ENCODE data around the gene DEGS1.
A peak's percentile ranks its signal among the peaks of the same experiment; 100 is the strongest.

DEGS1 gene

DNA sequence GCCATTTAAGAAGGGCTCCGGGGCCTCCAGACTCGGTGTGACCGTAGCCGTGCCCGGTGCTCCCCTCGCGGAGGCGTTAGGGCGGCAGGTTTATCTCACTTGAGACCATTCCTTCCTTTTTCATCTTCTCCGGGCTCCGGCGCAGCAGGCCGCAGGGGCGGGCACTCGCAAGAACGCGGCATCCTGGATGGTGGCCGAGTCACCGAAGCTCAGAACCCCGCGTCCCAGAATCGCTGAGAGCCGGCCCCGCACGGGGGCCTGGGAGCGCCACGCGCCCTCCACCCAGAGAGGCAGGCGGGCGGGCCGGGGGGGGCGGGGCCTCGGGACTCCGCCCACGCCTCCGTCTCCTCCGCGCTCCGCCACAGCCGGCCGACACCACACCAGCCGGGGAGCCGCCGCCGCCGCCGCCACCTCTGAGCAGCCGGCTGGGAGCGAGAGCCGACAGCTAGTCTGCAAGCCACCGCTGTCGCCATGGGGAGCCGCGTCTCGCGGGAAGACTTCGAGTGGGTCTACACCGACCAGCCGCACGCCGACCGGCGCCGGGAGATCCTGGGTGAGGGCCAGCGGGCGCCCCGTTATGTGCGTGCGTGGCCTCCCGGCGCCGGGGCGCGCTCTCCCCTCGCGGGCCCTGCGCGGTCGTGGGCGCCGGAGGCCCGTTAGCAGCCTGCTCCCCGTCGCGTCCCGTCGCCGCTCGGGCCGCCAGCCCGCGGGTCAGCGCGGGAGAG lies at the start of gene DEGS1:
DEGS1 (plus strand) TSS at position 375 of the 725 bp plus-strand sequence; CDS start at position 472, 97 bp downstream.
- peak; percentile 81 to 83 for DNase-seq

DNA sequence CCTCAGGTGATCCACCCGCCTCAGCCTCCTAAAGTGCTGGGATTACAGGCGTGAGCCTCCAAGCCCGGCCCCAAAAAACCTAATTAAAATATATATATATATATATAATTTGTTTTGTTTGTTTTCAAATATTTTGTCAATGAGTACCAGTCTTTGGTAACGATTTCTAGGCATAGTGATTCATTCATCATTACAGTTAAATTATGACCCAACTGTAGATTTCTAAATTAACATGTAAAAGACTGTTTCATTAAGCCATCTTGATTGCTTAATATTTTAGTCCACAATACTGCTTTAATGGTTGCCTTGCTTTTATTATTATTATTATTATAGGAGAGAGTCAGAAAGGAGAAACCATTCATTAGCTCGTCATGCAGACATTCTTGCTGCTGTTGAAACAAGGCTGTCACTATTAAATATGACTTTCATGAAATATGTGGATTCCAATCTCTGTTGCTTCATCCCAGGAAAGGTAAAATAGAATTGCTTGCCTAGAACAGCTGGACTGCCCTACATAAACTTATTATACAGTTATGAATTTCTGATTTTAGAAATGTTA lies 49.2 kb upstream of the DEGS1 start:
- no peak for DNase-seq

DNA sequence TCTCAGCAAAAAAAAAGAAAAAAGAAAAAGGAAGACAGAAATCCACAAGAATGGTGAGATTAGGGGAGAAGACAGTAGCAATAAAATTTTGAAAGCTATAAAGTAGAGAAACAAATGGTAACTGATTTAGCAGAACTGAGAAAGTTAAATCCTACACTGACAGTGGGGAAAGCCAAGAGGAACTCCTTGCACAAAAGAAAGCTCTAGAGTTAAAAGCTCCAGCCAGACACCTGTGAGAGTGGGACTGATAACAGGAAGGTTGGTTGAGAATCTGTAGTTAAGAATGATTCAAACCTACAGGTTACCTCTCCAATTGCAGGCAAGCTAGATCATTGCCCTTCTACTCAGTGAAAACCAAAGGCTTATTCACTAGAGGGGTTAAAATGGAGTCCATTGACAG lies 45.5 kb upstream of the DEGS1 start:
- DNase-seq: no peak

DNA sequence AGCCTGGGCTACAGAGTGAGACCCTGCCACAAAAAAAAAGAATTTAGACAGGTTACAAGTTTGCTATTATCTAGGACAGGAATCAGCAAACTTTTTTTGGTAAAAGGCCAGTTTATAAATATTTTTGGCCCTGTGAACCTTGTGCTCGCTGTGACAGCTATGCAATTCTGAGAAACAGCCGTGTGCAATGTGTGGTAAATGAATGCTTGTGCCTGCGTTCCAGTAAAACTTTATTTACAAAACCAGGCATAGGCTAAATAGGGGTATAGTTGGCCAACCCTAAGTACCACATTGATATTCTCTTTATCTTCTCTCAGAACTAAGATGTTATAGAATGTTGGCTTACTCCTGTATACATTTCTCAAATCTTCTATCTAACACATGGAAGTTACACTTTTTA lies 44.8 kb upstream of the DEGS1 start:
- DNase-seq: no peak

DNA sequence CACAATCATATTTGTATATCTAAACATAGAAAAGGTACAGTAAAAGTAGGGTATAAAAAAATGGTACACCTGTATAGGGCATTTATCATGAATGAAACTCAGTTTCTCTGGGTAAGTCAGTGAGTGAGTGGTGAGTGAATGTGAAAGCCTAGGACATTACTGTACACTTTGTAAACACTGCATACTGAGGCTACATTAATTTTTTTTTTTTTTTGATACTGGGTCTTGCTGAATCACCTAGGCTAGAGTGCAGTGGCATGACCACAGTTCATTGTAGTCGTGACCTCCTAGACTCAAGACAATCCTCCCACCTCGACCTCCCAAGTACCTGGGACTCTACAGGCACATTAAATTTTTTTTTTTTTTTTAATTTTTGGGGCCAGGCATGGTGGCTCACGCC lies 41.3 kb upstream of the DEGS1 start:
- DNase-seq: no peak

DNA sequence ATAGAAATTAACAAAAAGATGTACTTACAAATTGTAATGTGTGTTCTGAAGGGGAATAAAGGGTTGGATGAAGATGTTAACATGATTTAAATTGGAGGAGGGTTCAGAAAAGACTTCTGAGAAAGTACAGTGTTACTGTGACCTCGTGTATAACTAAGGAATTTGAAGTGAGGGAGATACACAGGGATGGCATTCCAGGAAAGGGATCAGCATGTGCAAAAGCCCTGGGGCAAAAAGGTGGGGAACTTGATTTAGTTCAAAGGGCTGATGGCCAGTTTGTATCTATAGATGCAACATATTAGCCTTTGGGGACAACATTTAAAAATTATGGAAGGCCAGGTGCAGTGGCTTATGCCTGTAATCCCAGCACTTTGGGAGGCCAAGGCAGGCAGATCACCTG lies 33.3 kb upstream of the DEGS1 start:
- DNase-seq: no peak

DNA sequence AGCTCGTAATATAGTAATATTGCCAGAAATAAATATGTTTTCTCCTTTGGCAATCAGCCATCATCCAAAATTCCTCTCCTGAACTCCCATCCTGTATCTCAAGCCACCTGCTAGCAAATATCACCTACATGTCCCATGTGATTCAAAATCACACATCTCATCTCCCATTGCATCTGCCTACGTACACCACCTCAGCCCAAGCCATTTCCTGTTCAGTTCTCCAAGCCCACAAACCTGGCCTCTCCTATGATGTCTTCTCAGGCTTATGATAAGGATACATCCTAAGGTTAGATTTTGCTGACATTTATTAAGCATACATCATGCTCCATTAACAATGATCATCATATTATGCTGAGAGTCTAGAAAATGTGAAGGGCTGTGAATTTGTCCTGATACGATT lies 31.9 kb upstream of the DEGS1 start:
- no peak for DNase-seq

DNA sequence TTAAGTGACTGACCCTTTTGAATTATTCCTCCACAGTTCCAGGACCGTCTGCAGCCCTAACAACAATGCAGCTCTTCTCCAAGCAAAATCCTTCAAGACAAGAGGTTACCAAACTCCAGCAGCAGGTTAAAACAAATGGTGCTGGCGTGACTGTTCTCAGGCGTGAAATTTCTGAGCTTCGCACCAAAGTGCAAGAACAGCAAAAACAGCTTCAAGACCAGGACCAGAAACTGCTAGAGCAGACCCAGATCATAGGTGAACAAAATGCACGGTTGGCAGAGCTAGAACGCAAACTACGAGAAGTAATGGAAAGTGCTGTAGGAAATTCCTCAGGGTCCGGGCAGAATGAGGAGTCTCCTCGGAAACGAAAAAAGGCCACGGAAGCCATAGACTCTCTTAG lies 25.7 kb upstream of the DEGS1 start:
- DNase-seq: no peak

DNA sequence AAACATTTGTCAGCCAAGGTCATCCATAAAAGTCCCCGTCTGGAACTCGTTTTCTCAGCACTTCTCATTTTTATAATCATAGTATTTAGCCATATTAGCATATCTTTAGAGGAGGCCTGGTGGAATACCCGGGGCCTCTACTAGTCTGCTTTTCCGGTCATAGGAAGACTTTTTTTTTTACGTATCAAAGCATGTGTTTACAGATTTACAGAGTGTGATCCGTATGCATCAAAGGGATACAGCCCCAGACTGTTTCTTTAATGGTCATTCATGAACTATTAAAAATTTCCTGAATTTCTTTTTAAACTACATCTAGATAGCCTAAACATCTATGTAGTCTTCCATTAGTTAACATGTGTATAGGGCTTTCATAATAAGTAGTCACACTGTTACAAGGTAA lies 23.5 kb upstream of the DEGS1 start:
- no peak for DNase-seq

DNA sequence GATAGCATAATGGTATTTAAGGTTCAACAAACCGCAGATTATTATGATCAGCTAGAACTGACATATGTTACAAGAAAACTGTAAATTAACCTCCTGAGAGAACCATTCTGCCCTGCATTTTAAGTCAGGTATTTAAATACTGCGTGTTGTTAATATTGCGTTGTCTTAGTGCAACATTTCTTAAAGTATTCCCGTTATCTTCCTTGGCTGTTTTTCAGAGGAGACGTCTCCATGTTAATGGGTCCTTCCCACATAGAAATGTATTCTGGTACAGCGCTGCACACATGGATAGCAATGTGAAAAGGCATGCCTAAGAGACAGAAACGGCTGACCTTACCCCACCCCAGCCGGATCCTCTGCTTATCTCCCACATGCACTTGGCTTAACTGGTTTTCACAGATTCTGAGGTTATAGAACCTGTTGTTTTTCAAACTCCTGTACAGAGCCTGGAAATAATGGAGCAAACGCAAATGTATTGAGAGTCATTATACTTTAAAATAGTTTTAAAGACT lies 22.8 kb upstream of the DEGS1 start:
- no peak for DNase-seq

DNA sequence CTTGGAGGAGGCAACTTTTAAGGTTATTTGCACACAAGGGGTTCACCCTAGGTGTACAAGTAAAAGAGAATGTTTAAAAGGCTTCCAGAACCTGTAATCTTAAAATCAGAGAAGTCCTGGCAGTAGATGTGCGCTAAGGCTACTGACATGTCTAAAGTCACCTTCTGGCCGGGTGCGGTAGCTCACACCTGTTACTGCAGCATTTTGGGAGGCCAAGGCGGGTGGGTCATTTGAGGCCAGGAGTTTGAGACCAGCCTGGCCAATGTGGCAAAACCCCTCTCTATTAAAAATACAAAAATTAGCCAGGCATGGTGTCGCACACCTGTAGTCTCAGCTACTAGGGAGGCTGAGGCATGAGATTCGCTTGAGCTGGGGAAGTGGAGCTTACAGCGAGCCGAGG lies 20.3 kb upstream of the DEGS1 start:
- no peak for DNase-seq

DNA sequence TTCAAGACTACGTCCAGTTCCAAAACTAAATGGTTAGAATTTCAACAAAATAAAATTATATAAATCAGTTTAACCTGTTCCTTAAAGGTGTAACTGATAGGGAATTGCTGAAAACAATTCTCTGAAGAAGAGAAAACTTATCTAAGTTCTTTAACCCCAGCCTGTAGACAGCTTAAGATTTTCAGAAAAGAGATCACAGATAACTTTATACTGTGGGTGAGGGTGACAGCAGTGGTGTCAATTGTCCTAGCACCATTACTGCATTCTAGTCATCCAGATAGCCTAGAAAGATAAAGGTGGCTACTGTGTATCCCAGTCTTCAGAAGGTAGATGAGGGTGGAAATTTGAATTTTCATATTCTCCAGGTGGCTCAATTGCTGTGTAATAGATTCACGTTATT lies 19.7 kb upstream of the DEGS1 start:
- DNase-seq: no peak

DNA sequence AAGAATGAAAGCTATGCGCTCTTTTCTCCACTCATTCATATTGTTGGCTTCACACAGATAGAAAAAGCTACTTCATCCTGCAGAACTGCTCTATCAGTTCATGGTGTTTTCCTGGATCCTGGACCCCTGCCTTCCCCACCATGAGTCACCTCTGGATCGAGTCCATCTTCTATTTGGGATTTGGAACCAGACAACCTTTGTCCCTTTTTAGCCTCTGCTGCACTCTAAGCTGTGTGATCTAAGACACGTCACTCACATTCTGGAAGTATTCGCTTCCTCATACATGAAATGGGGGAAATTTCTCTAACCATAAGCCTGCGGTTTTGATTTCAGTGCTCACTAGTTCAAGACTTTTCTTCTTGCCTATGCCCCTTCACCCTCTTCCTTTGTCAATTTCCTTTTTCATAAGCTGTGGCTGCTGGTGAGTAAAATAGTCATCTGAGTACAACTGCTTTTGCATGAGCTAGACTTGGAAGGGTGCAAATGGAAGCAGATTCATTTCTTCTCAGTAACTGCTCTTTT lies 14.1 kb upstream of the DEGS1 start:
- DNase-seq: peak in 1 of 2 donors; percentile 8

DNA sequence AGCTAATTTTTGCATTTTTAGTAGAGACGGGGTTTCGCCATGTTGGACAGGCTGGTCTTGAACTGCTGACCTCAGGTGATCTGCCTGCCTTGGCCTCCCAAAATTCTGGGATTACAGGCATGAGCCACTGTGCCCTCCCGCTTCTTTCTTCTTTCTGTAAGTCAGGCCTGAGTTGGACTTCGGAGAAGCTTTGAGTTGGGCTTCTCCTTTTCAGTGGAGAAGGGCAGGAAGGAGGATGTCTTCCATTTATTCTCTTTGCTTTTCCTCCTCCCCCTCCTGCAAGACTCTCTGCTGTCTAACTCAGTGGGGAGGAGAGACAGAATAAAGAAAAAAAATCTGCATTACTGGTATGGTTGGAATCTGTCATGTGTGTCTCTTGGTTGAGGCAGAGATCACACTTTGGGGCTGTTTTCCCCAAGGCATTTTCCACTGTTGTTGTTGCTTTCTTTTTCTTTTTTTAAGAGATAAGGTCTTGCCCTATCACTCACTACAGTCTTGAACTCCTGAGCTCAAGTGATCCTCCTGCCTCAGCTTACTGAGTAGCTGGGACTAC lies 13.2 kb upstream of the DEGS1 start:
- no peak for DNase-seq

DNA sequence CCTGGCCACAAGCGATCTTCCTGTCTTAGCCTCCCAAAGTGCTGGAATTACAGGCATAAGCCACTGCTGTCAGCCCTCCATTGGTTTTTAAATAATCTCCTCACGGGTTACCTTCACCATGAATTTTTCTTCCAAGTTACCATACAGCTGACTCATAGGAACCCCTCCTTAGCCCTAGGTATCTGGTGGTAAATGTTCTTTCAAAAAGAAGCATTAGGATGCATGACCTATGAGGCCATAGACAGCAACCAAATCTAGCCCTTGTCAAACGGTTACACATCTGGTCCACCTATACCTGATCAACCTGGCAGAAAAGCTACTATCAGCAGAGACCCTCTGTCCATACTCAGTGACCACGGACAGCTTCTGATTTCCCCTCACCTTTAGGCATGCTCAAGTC lies 12.7 kb upstream of the DEGS1 start:
- DNase-seq: no peak

DNA sequence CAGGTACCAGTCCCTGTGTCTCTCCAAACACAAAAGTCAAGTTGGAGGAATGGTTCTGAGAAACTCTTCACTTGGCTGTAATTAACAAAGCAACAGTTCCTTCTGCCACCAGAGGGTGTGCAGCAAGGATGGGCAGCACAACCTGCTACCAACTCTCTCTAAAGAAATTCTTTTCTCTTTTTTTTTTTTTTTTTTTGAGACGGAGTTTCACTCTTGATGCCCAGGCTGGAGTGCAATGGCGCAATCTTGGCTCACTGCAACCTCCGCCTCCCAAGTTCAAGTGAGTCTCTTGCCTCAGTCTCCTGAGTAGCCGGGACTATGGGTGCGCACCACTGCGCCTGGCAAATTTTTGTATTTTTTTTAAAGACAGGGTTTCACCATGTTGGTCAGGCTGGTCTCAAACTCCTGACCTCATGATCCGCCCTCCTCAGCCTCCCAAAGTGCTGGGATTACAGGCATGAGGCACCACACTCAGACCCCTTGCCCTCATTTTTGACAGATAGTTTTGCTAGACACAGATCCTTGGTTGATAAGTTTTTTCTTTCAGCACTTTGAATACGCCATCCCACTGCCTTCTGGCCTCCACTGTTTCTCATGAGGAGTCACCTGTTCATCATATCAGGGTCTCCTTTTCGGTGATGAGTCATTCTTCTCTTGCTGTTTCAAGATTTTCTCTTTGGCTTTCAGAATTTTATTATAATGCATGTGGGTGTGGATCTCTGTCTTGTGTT lies 12.1 kb upstream of the DEGS1 start:
- DNase-seq: no peak

DNA sequence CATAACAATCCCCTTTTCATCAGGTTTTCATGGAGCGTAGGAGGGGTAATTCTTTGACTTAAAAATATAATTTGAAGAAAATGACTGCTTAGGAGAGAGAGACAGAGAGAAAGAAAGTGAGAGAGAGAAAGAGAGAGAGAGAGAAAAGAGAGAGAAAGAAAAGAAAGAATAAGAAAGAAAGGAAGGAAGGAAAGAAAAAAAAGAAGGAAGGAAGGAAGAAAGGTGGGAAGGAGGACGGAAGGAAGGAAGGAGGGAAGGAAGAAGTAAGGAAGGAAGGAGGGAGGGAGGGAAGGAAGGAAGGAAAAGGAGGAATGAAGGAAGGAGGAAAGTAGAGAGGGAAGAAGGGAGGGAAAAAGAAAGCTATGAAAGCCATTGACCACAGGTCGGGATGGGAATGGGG lies 10.8 kb upstream of the DEGS1 start:
- DNase-seq: no peak

DNA sequence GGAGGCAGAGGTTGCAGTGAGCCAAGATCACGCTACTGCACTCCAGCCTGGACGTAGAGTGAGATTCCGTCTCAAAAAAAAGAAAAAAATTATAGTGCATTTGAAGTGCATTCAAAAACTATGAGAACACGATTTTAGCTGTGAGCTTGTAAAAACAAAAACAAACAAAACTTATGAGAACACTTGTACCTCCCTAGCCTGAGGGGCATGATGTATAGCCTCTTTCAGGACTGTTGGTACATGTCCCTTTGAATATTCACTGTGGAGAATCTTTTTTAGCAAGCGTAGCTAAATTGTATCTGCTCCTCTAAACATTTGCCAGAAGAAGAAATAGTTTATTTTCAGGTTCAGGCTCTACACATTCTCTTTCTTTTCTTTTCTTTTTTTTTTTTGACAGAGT lies 9.5 kb upstream of the DEGS1 start:
- no peak for DNase-seq

DNA sequence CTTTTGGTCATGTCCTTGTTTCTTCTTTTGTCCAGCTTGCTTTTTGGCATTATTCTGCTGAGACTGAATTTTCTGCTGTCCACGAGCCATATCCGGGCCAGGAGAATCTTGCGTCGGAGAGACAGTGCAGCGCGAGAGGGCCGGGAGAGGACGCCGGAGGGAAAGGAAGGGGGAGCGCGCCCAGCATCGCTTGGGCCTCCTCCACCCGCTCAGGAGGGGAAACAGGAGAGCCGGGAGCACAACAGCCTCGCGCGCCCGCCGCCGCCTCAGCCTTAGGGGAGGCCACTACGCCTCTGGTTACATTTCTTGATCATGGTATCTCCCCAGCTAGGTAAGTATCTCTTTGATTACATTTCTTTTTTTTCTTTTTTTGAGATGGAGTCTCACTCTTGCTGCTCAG lies 7.4 kb upstream of the DEGS1 start:
- DNase-seq: no peak

DNA sequence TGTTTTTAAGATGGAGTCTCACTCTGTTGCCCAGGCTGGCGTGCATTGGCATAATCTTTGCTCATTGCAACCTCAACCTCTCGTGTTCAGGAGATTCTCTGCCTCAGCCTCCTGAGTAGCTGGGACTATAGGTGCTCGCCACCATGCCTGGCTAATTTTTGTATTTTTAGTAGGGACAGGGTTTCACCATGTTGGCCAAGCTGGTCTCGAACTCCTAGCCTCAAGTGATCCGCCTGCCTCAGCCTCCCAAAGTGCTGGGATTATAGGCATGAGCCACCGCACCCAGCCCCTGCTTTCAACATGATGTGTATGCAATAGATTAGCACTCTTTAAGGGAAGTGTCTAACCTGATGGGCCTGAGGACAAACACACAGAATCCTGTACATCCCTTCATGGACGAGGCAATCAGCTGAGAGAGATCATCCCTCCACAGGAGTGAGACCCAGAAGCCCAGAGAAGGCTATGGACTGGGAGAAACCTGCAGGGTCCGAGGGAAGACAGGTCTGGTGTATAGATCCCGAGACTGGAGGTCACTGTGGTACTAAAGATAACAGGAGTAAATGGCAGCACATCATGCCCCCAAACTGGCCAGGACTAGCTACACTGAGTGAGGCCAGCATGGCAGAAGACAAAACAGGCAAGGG lies 5.6 kb upstream of the DEGS1 start:
- no peak for DNase-seq

DNA sequence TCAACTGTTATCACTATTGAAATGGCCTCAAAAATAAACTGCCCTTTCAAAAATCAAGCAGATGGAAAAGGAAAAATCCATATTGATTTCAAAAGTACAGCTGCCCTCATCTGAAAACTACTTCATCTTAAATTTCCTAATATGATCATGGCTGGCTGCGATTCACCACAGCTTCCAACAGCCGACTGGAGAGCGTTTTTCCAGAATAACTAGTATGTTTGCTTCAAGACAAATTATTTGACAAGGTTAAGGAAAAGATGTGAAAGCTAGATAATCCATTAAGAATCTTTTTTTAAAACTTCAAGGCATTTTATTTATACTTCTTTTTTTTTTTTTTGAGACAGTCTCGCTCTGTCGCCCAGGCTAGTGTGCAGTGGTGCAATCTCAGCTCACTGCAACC lies 4.1 kb upstream of the DEGS1 start:
- DNase-seq: no peak

DNA sequence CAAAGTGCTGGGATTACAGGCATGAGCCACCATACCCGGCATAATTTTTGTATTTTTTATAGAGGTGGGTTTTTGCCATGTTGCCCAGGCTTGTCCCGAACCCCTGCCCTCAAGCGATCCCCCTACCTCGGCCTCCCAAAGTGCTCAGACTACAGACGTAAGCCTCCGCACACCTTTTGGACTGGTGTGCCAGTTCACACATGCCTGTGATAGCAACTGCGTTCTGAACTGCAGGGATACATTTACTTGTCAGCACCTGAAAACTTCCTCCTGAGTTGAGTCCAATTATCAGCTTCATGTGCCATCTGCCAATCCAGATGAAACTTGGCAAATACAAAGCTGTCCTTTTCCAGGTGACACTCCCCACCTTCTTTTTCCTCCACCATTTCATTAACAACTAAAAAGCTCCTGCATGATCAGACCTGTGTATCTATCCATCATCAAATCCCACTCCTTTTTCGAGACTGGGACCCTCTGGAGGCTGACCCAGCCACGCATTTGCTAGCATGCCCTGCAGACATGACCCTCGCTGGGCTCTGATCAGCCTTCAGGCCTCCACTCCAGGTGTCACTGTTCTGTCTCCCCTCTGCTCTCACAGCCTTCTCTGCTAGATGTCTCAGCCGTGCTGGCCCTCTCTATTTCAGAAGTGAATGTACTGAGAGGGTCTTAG lies 2.1 kb upstream of the DEGS1 start:
- no peak for DNase-seq

DNA sequence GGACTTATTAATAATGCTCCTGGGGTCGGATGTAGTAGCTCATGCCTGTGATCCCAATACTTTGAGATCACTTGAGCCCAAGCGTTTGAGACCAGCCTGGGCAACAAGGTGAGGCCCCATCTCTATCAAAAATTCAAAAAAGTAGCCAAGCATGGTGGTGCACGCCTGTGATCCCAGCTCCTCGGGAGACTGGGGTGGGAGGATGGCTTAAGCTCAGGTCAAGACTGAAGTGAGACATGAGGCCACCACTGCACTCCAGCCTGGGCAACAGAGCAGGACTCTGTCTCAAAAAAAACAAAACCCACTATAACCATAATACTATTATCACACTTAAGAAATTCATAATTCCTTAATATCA lies 1.6 kb upstream of the DEGS1 start:
- DNase-seq: no peak
